ENCODE results near the gene ACAP2.

Gene ACAP2

DNA sequence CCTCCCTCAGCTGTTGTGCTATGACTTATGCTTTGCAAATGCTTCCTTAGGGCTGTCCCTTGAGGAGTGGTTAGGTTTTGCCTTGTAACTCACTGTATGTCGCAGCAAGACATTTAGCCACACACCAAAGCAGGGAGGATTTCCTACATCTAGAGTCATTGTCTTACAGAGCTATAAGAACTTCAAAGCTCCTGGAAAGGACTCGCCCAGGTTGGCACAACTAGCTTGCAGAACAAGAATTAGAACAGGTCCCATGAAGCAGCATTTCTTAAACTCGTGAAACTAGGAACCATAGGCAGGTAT, 19.4 kb upstream of the ACAP2 start:
- TF ChIP-seq SPI1 (IDR thresholded peaks at IDR 0.05; ENCODE audit: borderline replicate concordance, low read depth) (no peak), GABPA (IDR thresholded peaks at IDR 0.05; ENCODE audit: low read depth) (no peak), POLR2AphosphoS5 (IDR thresholded peaks at IDR 0.05; ENCODE audit: low read depth) (no peak)
- TF ChIP-seq, protein P1, sequence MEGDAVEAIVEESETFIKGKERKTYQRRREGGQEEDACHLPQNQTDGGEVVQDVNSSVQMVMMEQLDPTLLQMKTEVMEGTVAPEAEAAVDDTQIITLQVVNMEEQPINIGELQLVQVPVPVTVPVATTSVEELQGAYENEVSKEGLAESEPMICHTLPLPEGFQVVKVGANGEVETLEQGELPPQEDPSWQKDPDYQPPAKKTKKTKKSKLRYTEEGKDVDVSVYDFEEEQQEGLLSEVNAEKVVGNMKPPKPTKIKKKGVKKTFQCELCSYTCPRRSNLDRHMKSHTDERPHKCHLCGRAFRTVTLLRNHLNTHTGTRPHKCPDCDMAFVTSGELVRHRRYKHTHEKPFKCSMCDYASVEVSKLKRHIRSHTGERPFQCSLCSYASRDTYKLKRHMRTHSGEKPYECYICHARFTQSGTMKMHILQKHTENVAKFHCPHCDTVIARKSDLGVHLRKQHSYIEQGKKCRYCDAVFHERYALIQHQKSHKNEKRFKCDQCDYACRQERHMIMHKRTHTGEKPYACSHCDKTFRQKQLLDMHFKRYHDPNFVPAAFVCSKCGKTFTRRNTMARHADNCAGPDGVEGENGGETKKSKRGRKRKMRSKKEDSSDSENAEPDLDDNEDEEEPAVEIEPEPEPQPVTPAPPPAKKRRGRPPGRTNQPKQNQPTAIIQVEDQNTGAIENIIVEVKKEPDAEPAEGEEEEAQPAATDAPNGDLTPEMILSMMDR (IDR thresholded peaks at IDR 0.05; ENCODE audit: insufficient read depth, low read length), result no peak
- TF ChIP-seq, protein P2, sequence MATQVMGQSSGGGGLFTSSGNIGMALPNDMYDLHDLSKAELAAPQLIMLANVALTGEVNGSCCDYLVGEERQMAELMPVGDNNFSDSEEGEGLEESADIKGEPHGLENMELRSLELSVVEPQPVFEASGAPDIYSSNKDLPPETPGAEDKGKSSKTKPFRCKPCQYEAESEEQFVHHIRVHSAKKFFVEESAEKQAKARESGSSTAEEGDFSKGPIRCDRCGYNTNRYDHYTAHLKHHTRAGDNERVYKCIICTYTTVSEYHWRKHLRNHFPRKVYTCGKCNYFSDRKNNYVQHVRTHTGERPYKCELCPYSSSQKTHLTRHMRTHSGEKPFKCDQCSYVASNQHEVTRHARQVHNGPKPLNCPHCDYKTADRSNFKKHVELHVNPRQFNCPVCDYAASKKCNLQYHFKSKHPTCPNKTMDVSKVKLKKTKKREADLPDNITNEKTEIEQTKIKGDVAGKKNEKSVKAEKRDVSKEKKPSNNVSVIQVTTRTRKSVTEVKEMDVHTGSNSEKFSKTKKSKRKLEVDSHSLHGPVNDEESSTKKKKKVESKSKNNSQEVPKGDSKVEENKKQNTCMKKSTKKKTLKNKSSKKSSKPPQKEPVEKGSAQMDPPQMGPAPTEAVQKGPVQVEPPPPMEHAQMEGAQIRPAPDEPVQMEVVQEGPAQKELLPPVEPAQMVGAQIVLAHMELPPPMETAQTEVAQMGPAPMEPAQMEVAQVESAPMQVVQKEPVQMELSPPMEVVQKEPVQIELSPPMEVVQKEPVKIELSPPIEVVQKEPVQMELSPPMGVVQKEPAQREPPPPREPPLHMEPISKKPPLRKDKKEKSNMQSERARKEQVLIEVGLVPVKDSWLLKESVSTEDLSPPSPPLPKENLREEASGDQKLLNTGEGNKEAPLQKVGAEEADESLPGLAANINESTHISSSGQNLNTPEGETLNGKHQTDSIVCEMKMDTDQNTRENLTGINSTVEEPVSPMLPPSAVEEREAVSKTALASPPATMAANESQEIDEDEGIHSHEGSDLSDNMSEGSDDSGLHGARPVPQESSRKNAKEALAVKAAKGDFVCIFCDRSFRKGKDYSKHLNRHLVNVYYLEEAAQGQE (IDR thresholded peaks at IDR 0.05; ENCODE audit: insufficient replicate concordance, low read depth), result no peak
- Histone ChIP-seq H3K27ac (replicated peaks) (no peak overlapping the region), H3K27me3 (ENCODE audit: insufficient read depth, poor library complexity, severe bottlenecking) (no peaks in the 10 kb centered on the region), H3K4me3 (replicated peaks; ENCODE audit: insufficient read depth, low read length) (no peak overlapping the region)
- DNase-seq (ENCODE audit: low read depth in 1 of 2, low spot score in 1 of 2), result no peak

DNA sequence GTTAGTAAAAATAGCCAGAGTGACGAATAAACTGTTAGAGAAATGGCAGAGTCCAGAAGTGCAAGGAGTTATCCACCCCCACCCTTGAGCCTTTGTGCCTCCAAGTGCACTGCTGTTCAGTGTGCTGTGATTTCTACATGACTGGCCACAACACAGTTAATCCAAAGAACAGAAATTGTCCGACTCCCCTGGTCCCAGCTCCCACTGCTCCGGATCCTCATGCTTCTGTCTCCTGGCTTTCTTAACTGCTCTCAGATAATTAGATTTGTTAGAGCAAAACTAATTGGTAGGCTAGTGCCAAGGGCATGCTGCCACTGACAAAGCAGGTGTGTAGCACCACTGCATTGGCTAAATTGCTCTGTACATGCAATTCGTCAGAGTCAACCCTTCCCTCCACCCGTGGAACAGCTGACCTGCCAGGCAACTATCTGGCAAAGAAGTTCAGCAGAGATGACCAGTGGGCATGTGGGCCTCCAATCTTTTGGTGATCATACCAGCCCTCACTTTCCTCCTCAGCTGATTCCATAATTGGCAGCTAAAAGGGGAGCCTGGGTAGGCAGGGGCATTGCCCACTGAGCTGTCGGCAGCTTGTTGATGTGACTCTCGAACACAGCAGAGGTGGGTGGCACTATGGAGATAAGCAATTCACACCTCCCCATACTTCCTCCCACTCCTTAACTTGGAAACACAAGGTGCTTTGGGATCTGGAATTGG, 18.9 kb upstream of the ACAP2 start:
- no peak for DNase-seq (ENCODE audit: low read depth in 1 of 2, low spot score in 1 of 2)
- Histone ChIP-seq H3K27me3 (ENCODE audit: insufficient read depth, poor library complexity, severe bottlenecking) (no peaks in the 10 kb centered on the region), H3K4me3 (replicated peaks; ENCODE audit: insufficient read depth, low read length) (no peak overlapping the region), H3K27ac (replicated peaks) (no peak overlapping the region)
- TF ChIP-seq SPI1 (IDR thresholded peaks at IDR 0.05; ENCODE audit: borderline replicate concordance, low read depth), result no peak
- TF ChIP-seq, protein P1 (IDR thresholded peaks at IDR 0.05; ENCODE audit: insufficient read depth, low read length), result no peak
- TF ChIP-seq POLR2AphosphoS5 (IDR thresholded peaks at IDR 0.05; ENCODE audit: low read depth), result no peak
- TF ChIP-seq GABPA (IDR thresholded peaks at IDR 0.05; ENCODE audit: low read depth), result no peak
- TF ChIP-seq, protein P2 (IDR thresholded peaks at IDR 0.05; ENCODE audit: insufficient replicate concordance, low read depth), result no peak

GRCh38 chr3:195460091-195460713, 17.4 kb upstream of the ACAP2 start:
- TF ChIP-seq SPI1 (IDR thresholded peaks at IDR 0.05; ENCODE audit: borderline replicate concordance, low read depth) (no peak), GABPA (IDR thresholded peaks at IDR 0.05; ENCODE audit: low read depth) (no peak), POLR2AphosphoS5 (IDR thresholded peaks at IDR 0.05; ENCODE audit: low read depth) (no peak)
- TF ChIP-seq, protein P1 (IDR thresholded peaks at IDR 0.05; ENCODE audit: insufficient read depth, low read length), result no peak
- TF ChIP-seq, protein P2 (IDR thresholded peaks at IDR 0.05; ENCODE audit: insufficient replicate concordance, low read depth), result no peak
- DNase-seq (ENCODE audit: low read depth in 1 of 2, low spot score in 1 of 2), result no peak
- Histone ChIP-seq H3K27ac (replicated peaks) (no peak overlapping the region), H3K4me3 (replicated peaks; ENCODE audit: insufficient read depth, low read length) (no peak overlapping the region), H3K27me3 (ENCODE audit: insufficient read depth, poor library complexity, severe bottlenecking) (no peaks in the 10 kb centered on the region)
